ENCODE results near the gene CD19. TPM values are rescaled to one million over a fixed set of nuclear protein-coding genes. Genes with fewer than 3 reads are reported as not detected.
A peak's percentile ranks its signal among the peaks of the same experiment; 100 is the strongest.

The CD19 gene
- polyA plus RNA-seq, 1 donor from 2014 or later, result not detected

- peak overlapping the region; percentile 79 for H3K9ac ChIP-seq (ENCODE audit: low read length)
- H3F3A ChIP-seq (ENCODE audit: insufficient read depth, low read length, poor library complexity, severe bottlenecking), result no peaks in the 10 kb centered on the region
- peak overlapping the region; percentile 50 for H3K4me2 ChIP-seq (ENCODE audit: low read length)
- no peaks in the 10 kb centered on the region for H3K27me3 ChIP-seq (ENCODE audit: insufficient read depth, low read depth, low read length)
- TF ChIP-seq EZH2 (IDR thresholded peaks at IDR 0.05; ENCODE audit: borderline replicate concordance, insufficient read depth, low read length, poor library complexity, severe bottlenecking) (no peak), TAF1 (IDR thresholded peaks at IDR 0.05; ENCODE audit: low read depth) (no peak), EP300 (conservative IDR thresholded peaks at IDR 0.05; ENCODE audit: poor library complexity, severe bottlenecking) (no peak), SMC3 (conservative IDR thresholded peaks at IDR 0.05; ENCODE audit: poor library complexity) (peak; percentile 89), MXI1 (conservative IDR thresholded peaks at IDR 0.05; ENCODE audit: poor library complexity, severe bottlenecking) (no peak), POLR2AphosphoS5 (IDR thresholded peaks at IDR 0.05) (no peak), CTCF (IDR thresholded peaks at IDR 0.05; ENCODE audit: poor library complexity, severe bottlenecking) (peak; percentile 92), RAD21 (conservative IDR thresholded peaks at IDR 0.05) (peak; percentile 78), REST (IDR thresholded peaks at IDR 0.05; ENCODE audit: borderline replicate concordance) (peak; percentile 74)
- H3K36me3 ChIP-seq (ENCODE audit: insufficient read depth, low read length), result no peaks in the 10 kb centered on the region
- peaks cover 10% of the 10 kb centered on the region for H3K79me2 ChIP-seq (replicated peaks; ENCODE audit: insufficient read depth, low read length)
- H2AFZ ChIP-seq (ENCODE audit: low read depth, low read length), result peak overlapping the region; percentile 91
- peak overlapping the region; percentile 85 for H3K27ac ChIP-seq (ENCODE audit: low read length)
- peak overlapping the region; percentile 80 for H3K4me3 ChIP-seq (ENCODE audit: low read length)
- H4K20me1 ChIP-seq (ENCODE audit: insufficient read depth), result no peaks in the 10 kb centered on the region
- H3K9me2 ChIP-seq (ENCODE audit: insufficient read depth, low read length), result no peaks in the 10 kb centered on the region
- no peaks in the 10 kb centered on the region for H3K9me3 ChIP-seq (ENCODE audit: low read length)
Measured at GRCh38 chr16:28974007-28974436, 42.3 kb downstream of the CD19 start.

GRCh38 chr16:28974437-28975157 is 42.8 kb downstream of the CD19 start, which contains the start of gene SPNS1:
SPNS1 (plus strand) TSS chr16:28974778; CDS start chr16:28975152, 374 bp downstream.
- Histone ChIP-seq H4K20me1 (ENCODE audit: insufficient read depth) (no peaks in the 10 kb centered on the region), H3K27me3 (ENCODE audit: insufficient read depth, low read depth, low read length) (no peaks in the 10 kb centered on the region), H3K79me2 (replicated peaks; ENCODE audit: insufficient read depth, low read length) (peaks cover 10% of the 10 kb centered on the region), H3K9me2 (ENCODE audit: insufficient read depth, low read length) (no peaks in the 10 kb centered on the region), H3K27ac (ENCODE audit: low read length) (peak within 1 kb of the TSS; percentile 85), H3K4me3 (ENCODE audit: low read length) (peak within 1 kb of the TSS; percentile 80), H3K9me3 (ENCODE audit: low read length) (no peaks in the 10 kb centered on the region), H3K36me3 (ENCODE audit: insufficient read depth, low read length) (no peaks in the 10 kb centered on the region), H3F3A (ENCODE audit: insufficient read depth, low read length, poor library complexity, severe bottlenecking) (no peaks in the 10 kb centered on the region), H2AFZ (ENCODE audit: low read depth, low read length) (peak within 1 kb of the TSS; percentile 91), H3K4me2 (ENCODE audit: low read length) (peak within 1 kb of the TSS; percentile 68), H3K9ac (ENCODE audit: low read length) (peak within 1 kb of the TSS; percentile 79)
- TF ChIP-seq RAD21 (conservative IDR thresholded peaks at IDR 0.05), result no peak
- peak; percentile 65 for TF ChIP-seq EP300 (conservative IDR thresholded peaks at IDR 0.05; ENCODE audit: poor library complexity, severe bottlenecking)
- TF ChIP-seq POLR2AphosphoS5 (IDR thresholded peaks at IDR 0.05), result peak; percentile 79
- peak; percentile 96 for TF ChIP-seq MXI1 (conservative IDR thresholded peaks at IDR 0.05; ENCODE audit: poor library complexity, severe bottlenecking)
- no peak for TF ChIP-seq CTCF (IDR thresholded peaks at IDR 0.05; ENCODE audit: poor library complexity, severe bottlenecking)
- TF ChIP-seq REST (IDR thresholded peaks at IDR 0.05; ENCODE audit: borderline replicate concordance), result peak; percentile 90
- peak; percentile 71 for TF ChIP-seq TAF1 (IDR thresholded peaks at IDR 0.05; ENCODE audit: low read depth)
- no peak for TF ChIP-seq SMC3 (conservative IDR thresholded peaks at IDR 0.05; ENCODE audit: poor library complexity)
- no peak for TF ChIP-seq EZH2 (IDR thresholded peaks at IDR 0.05; ENCODE audit: borderline replicate concordance, insufficient read depth, low read length, poor library complexity, severe bottlenecking)

Data from neural cell (in vitro differentiated cells).